Stimulated activated CD8-positive, alpha-beta memory T cell treated with anti-CD3 and anti-CD28 coated beads, Interleukin-2, amount 100 ng/mL, for 1 hour (primary cell): ENCODE data around the gene HNRNPU.
A peak's percentile ranks its signal among the peaks of the same experiment; 100 is the strongest.

Experiments used
- DNase-seq, 2 donors: peaks; one replicate each; pipeline ENCODE4 v3.0.0-alpha.2; 2020; ENCODE audit warnings: low read depth in 2 of 2

The HNRNPU gene

GRCh38 chr1:244802556-244803239 lies 61.6 kb downstream of the HNRNPU start:
- no peak for DNase-seq

- DNase-seq = no peak
Measured at GRCh38 chr1:244802041-244802440, 62.3 kb downstream of the HNRNPU start.

DNA sequence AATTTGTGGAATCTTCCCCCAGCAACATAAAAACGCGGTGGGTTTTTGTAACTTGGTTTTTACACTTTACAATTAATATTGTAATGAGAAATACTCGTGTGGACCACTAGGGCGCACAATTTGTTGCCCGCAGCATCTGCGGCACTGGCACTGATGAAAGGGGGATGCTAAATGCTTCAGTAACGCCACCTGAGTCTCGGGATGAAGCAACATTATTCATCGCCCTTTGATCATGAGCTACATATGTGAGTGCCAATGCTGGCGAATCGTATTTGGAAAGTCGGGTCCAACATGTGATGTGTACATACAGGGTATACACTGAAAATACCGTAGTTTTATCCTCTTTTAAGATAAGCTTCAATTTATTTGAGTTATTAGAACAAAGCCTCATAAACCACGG lies 63.1 kb downstream of the HNRNPU start:
- DNase-seq = peak; percentile 29

GRCh38 chr1:244800821-244801220 lies 63.5 kb downstream of the HNRNPU start:
- no peak for DNase-seq
